Neuron (in vitro differentiated cells): ENCODE data around the gene H2AZ1.
A peak's percentile ranks its signal among the peaks of the same experiment; 100 is the strongest.
"Not testable (repeated sequence)": the region's sequence is repeated elsewhere in the genome, so short reads cannot be mapped to it uniquely, and the experiment has no call there.

Experiments
- H2AFZ ChIP-seq: one replicate; pipeline ENCODE4 v1.6.1; 2013; ENCODE audit warnings: low read depth, mild to moderate bottlenecking, inconsistent platforms, low read length, moderate library complexity
- H3K27me3 ChIP-seq: one replicate; pipeline ENCODE4 v1.6.1; 2013; ENCODE audit warnings: low read length; ENCODE audit not compliant: insufficient read depth
- H3K36me3 ChIP-seq: one replicate; pipeline ENCODE4 v1.6.1; 2013; ENCODE audit warnings: low read length; ENCODE audit not compliant: insufficient read depth
- H3K4me1 ChIP-seq: one replicate; pipeline ENCODE4 v1.6.1; 2013; ENCODE audit warnings: low read length; ENCODE audit not compliant: insufficient read depth
- H3K4me3 ChIP-seq: 2 replicates; pipeline ENCODE4 v1.5.1; 2013; ENCODE audit warnings: mild to moderate bottlenecking, low read length, moderate library complexity
- H3K9me3 ChIP-seq: one replicate; pipeline ENCODE4 v1.6.1; 2013; ENCODE audit warnings: low read length

Gene H2AZ1

GRCh38 chr4:99961711-99962110 lies 11.6 kb upstream of the H2AZ1 start:
- Histone ChIP-seq H3K9me3 (no peaks in the 10 kb centered on the region), H3K4me3 (no peak overlapping the region), H3K36me3 (no peaks in the 10 kb centered on the region), H3K4me1 (no peaks in the 10 kb centered on the region), H2AFZ (no peak overlapping the region), H3K27me3 (no peaks in the 10 kb centered on the region)

GRCh38 chr4:99960648-99961047 lies 10.6 kb upstream of the H2AZ1 start:
- Histone ChIP-seq H2AFZ (no peak overlapping the region), H3K27me3 (no peaks in the 10 kb centered on the region), H3K4me3 (no peak overlapping the region), H3K4me1 (no peaks in the 10 kb centered on the region), H3K36me3 (no peaks in the 10 kb centered on the region), H3K9me3 (no peaks in the 10 kb centered on the region)

DNA sequence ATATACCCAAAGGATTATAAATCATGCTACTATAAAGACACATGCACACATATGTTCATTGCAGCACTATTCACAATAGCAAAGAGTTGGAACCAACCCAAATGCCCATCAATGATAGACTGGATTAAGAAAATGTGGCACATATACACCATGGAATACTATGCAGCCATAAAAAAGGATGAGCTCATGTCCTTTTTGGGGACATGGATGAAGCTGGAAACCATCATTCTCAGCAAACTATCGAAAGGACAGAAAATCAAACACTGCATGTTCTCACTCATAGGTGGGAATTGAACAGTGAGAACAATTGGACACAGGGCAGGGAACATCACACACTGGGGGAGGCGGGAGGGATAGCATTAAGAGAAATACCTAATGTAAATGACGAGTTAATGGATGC lies 8.1 kb upstream of the H2AZ1 start:
- not testable (repeated sequence) for H3K27me3 ChIP-seq, H2AFZ ChIP-seq, H3K4me1 ChIP-seq, H3K4me3 ChIP-seq, H3K9me3 ChIP-seq, H3K36me3 ChIP-seq

- peak overlapping the region; percentile 86 for H3K4me3 ChIP-seq
- no peaks in the 10 kb centered on the region for H3K27me3 ChIP-seq
- H3K9me3 ChIP-seq = no peaks in the 10 kb centered on the region
- H3K4me1 ChIP-seq = peaks cover 26% of the 10 kb centered on the region
- H2AFZ ChIP-seq = peak overlapping the region; percentile 93
- peaks cover 18% of the 10 kb centered on the region for H3K36me3 ChIP-seq
These were observed 809 bp upstream of the H2AZ1 start for GRCh38 chr4:99950913-99951254.

DNA sequence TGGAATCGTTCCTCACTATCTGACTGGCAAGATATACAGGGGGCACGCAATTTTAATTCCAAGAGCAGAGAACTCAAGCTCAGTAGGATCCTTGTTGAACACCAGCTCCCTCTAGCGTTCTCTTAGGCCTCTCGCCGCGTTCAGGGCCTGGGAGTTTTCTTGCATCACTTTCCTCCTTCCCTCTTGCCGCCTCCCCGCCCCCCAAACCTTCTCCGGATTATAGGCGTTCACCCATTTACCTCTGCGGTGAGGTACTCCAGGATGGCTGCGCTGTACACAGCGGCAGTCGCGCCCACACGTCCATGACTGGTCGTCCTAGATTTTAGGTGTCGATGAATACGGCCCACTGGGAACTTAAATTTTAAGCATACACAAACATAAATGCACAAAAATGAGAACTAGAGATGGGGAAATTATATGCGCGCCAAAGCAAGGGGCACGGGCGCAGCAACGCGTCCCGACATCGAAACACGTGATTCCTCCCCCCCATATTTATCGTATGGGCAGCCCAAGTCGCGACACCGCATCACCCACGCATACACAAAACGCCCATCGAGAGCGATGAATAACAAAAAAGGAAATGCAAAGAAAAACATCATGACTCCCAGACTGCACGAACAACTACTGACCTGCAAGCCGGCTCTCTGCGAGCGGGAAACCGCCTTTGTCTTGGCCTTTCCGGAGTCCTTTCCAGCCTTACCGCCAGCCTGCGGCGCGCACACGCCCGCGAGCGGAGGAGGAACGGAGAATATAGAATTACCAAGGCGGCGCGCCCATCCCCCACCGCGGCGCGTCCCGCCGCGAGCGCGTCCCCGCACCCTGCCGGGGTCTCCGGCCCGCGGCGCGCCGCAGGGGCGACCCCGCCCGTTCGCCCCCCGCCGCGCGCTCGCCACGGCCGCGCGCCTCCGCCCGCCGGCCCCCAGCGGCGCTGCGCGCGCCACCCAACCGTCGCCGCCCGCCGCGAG lies 759 bp downstream of the H2AZ1 start:
- no peaks in the 10 kb centered on the region for H3K9me3 ChIP-seq
- peak overlapping the region; percentile 97 for H3K4me3 ChIP-seq
- no peaks in the 10 kb centered on the region for H3K27me3 ChIP-seq
- H3K36me3 ChIP-seq = peaks cover 18% of the 10 kb centered on the region
- H3K4me1 ChIP-seq = peaks cover 36% of the 10 kb centered on the region
- H2AFZ ChIP-seq = no peak overlapping the region

- peak overlapping the region; percentile 97 for H3K4me3 ChIP-seq
- no peak overlapping the region for H2AFZ ChIP-seq
These were observed 2.5 kb downstream of the H2AZ1 start for GRCh38 chr4:99947608-99948007.

DNA sequence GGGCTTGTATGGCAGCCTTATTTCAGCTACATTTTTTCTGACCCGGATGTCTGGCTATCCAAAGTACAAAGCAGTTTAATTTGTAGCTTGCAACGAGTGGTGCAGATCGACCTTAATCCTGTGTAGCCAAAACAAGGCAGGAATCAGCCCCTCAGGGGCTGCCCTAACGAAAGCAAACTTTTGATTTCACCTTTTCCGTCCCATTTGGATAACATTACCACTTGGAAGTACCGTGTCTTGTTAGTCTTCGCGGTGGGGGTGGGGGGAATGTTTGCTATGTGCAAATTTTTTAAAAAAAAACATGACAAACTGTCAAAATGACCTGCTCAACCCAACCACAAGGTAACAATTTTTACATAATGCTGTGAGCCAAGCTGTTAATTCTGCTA lies 2.9 kb downstream of the H2AZ1 start:
- H3K36me3 ChIP-seq = peaks cover 18% of the 10 kb centered on the region
- H3K4me3 ChIP-seq = peak overlapping the region; percentile 83
- no peaks in the 10 kb centered on the region for H3K9me3 ChIP-seq

More at GRCh38 chr4:99947608-99948007, 2.5 kb downstream of the H2AZ1 start:
- Histone ChIP-seq H3K27me3 (no peaks in the 10 kb centered on the region), H3K4me1 (peaks cover 36% of the 10 kb centered on the region), H3K36me3 (peaks cover 18% of the 10 kb centered on the region), H3K9me3 (no peaks in the 10 kb centered on the region)

DNA sequence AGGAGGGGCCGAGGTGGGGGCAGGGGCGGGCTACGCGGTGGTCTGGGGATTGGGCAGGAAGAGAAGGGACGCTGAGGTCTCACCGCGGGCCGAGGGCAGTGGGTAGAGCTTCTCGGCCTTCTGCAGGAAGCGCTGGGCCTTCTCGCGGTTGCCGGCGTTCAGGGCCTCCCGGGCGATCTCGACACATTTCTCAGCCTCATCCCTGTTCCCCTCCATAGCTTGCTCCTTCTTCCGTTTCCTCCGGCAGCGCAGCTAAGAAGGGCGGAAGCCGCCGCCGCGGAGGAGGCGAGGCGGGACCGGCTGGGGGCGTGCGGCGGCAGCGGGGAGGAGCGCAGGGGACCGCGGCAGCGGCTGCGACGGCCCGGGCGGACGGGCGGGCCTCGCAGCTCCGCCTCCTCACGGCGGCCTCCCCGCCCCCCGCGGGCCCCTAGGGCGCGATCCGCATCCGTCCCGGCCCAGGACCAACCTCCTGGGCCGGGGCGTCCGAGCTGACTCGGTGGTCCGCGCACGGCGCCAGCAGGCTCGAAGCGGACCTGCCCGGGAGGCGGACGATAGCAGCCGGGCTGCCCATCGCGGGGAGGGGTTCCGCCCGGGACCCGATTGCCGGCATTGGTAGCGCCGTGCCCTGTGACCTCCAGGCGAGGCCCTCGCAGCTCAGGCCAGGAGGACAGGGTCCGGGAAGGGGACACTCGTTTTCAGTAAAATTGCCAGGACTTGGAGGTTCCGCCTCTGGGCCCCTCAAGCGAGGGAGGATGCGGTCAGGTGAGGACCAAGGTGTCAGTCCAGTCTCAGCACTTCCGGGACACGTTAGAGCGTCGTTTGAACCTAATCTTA lies 3.5 kb downstream of the H2AZ1 start, which contains the start of gene DNAJB14:
DNAJB14 (minus strand) TSS at position 263 of the 834 bp plus-strand sequence; CDS start at position 216, 47 bp downstream.
- no peak within 1 kb of the TSS for H2AFZ ChIP-seq
- no peaks in the 10 kb centered on the region for H3K9me3 ChIP-seq
- no peaks in the 10 kb centered on the region for H3K27me3 ChIP-seq
- H3K4me1 ChIP-seq = peaks cover 36% of the 10 kb centered on the region
- H3K4me3 ChIP-seq = peak within 1 kb of the TSS; percentile 83
- peaks cover 18% of the 10 kb centered on the region for H3K36me3 ChIP-seq

More for the DNA sequence above, 2.9 kb downstream of the H2AZ1 start:
- Histone ChIP-seq H2AFZ (no peak overlapping the region), H3K27me3 (no peaks in the 10 kb centered on the region), H3K4me1 (peaks cover 36% of the 10 kb centered on the region)

- peak overlapping the region; percentile 83 for H3K4me3 ChIP-seq
- no peaks in the 10 kb centered on the region for H3K9me3 ChIP-seq
- peaks cover 18% of the 10 kb centered on the region for H3K36me3 ChIP-seq
These were observed 4.2 kb downstream of the H2AZ1 start for GRCh38 chr4:99945718-99946355.

GRCh38 chr4:99943904-99944437 lies 6.1 kb downstream of the H2AZ1 start:
- H3K36me3 ChIP-seq = peaks cover 18% of the 10 kb centered on the region
- peaks cover 31% of the 10 kb centered on the region for H3K4me1 ChIP-seq
- no peaks in the 10 kb centered on the region for H3K9me3 ChIP-seq
- no peak overlapping the region for H3K4me3 ChIP-seq
- no peak overlapping the region for H2AFZ ChIP-seq
- H3K27me3 ChIP-seq = no peaks in the 10 kb centered on the region

More at GRCh38 chr4:99945718-99946355, 4.2 kb downstream of the H2AZ1 start:
- no peak overlapping the region for H2AFZ ChIP-seq
- H3K4me1 ChIP-seq = peaks cover 32% of the 10 kb centered on the region
- H3K27me3 ChIP-seq = no peaks in the 10 kb centered on the region

GRCh38 chr4:99938243-99938753 lies 11.8 kb downstream of the H2AZ1 start:
- Histone ChIP-seq H2AFZ (no peak overlapping the region), H3K36me3 (peaks cover 2% of the 10 kb centered on the region), H3K4me3 (no peak overlapping the region), H3K9me3 (peaks cover 2% of the 10 kb centered on the region), H3K27me3 (no peaks in the 10 kb centered on the region), H3K4me1 (no peaks in the 10 kb centered on the region)

GRCh38 chr4:99934891-99935290 lies 15.2 kb downstream of the H2AZ1 start:
- Histone ChIP-seq H2AFZ (no peak overlapping the region), H3K9me3 (peaks cover 2% of the 10 kb centered on the region), H3K27me3 (no peaks in the 10 kb centered on the region), H3K4me3 (no peak overlapping the region), H3K36me3 (peaks cover 7% of the 10 kb centered on the region), H3K4me1 (no peaks in the 10 kb centered on the region)
